HepG2 (cell line): ENCODE measurements around the gene ADH4. TPM values are rescaled to one million over a fixed set of nuclear protein-coding genes. Genes with fewer than 3 reads are reported as not detected.

Experiments
- ATAC-seq: fragments of 200-7000 bp; cut with Tn5 transposase; 3 replicates; pipeline ENCODE4 v1.9.1; 2020; ENCODE audit warnings: mild to moderate bottlenecking, moderate library complexity
- BruUV-seq: library from RNA; stranded (reverse); fragments of 400-500 nt; replicated peaks from 2 replicates; lab custom pipeline; 2021; lab: Mats Ljungman, UMichigan
- CTCF ChIA-PET: fragments of 300-600 bp; formaldehyde crosslinking; extraction: SDS; loops from one replicate; lab custom pipeline; 2021; ENCODE audit warnings: low total read pairs, inconsistent platforms, low intra/inter-chr PET ratio; lab: Yijun Ruan, JAX
- POLR2A ChIA-PET: fragments of 350-600 bp; sonication (Branson Sonifier 250); formaldehyde crosslinking; loops from one replicate; lab custom pipeline; 2020; ENCODE audit warnings: antibody characterized with exemption, inconsistent platforms; lab: Yijun Ruan, JAX
- DNase-seq: peaks from one replicate; pipeline ENCODE4 v3.0.0-alpha.2; 2015; ENCODE audit warnings: low spot score
- FAIRE-seq: peaks from 3 replicates; lab custom pipeline; 2011; peaks lifted over from hg19 to GRCh38; lab: Jason Lieb, UNC
- H2AFZ ChIP-seq: one replicate; pipeline ENCODE4 v1.6.1; 2011; ENCODE audit warnings: low read length, inconsistent platforms
- H3K27ac ChIP-seq: fragments of 300-600 bp; 3 replicates; pipeline ENCODE4 v1.8.0; 2011; ENCODE audit warnings: mixed run types, mild to moderate bottlenecking, mixed read lengths, low read length, inconsistent platforms; ENCODE audit not compliant: insufficient read depth; ENCODE audit errors: extremely low read length
- H3K27me3 ChIP-seq, 2 experiments: fragments of 200-600 bp in 1 of 2; 2 replicates in 1 of 2; 3 replicates in 1 of 2; pipeline versions ENCODE4 v1.6.0 to v1.8.0; 2011; ENCODE audit warnings: low read length in 2 of 2, mild to moderate bottlenecking in 2 of 2, moderate library complexity in 2 of 2, inconsistent platforms in 1 of 2; ENCODE audit not compliant: insufficient read depth in 2 of 2, control insufficient read depth in 1 of 2
- H3K36me3 ChIP-seq, 2 experiments: fragments of 200-600 bp in 1 of 2; replicated peaks in 1 of 2; 2 replicates in 1 of 2; 3 replicates in 1 of 2; pipeline versions ENCODE4 v1.5.1 to v1.8.0; 2011; ENCODE audit warnings: low read length in 2 of 2, inconsistent platforms in 1 of 2; ENCODE audit not compliant: insufficient read depth in 2 of 2, control insufficient read depth in 1 of 2
- H3K4me1 ChIP-seq: 2 replicates; pipeline ENCODE4 v1.5.1; 2012; ENCODE audit warnings: low read length, inconsistent platforms; ENCODE audit not compliant: insufficient read depth
- H3K4me2 ChIP-seq: 2 replicates; pipeline ENCODE4 v1.6.0; 2011; ENCODE audit warnings: low read depth, low read length, inconsistent platforms
- H3K4me3 ChIP-seq, 3 experiments: fragments of 200-600 bp in 1 of 3; sonication (generic), shearing (Covaris generic) in 1 of 3; replicated peaks in 1 of 3; 2 replicates each; pipeline ENCODE4 v1.5.1; 2011 to 2016; ENCODE audit warnings: low read length in 3 of 3, inconsistent platforms in 2 of 3, low read depth in 2 of 3, mild to moderate bottlenecking in 2 of 3, control low read depth in 1 of 3, mixed read lengths in 1 of 3; ENCODE audit not compliant: insufficient read depth in 1 of 3
- H3K79me2 ChIP-seq: one replicate; pipeline ENCODE4 v1.6.1; 2011; ENCODE audit warnings: low read length, inconsistent platforms; ENCODE audit not compliant: insufficient read depth
- H3K9ac ChIP-seq: 2 replicates; pipeline ENCODE4 v1.6.0; 2011; ENCODE audit warnings: mild to moderate bottlenecking, low read depth, low read length, inconsistent platforms; ENCODE audit not compliant: insufficient read depth
- H3K9me3 ChIP-seq: 2 replicates; pipeline ENCODE4 v1.5.1; 2012; ENCODE audit warnings: mild to moderate bottlenecking, low read length
- H4K20me1 ChIP-seq: 2 replicates; pipeline ENCODE4 v1.6.0; 2011; ENCODE audit warnings: inconsistent platforms, mild to moderate bottlenecking, low read length, moderate library complexity; ENCODE audit not compliant: insufficient read depth
- LRRFIP1 ChIP-seq: sonication (generic); formaldehyde crosslinking; conservative IDR thresholded peaks from 2 replicates; pipeline ENCODE4 v1.4.0; 2020; ENCODE audit warnings: missing genetic modification reagents
- TMF1 ChIP-seq: sonication (generic); formaldehyde crosslinking; IDR thresholded peaks from 2 replicates; pipeline ENCODE4 v1.8.1; 2022; ENCODE audit warnings: low read depth, missing genetic modification reagents
- ZFP62 ChIP-seq: sonication (generic); formaldehyde crosslinking; IDR thresholded peaks from 2 replicates; pipeline ENCODE4 v1.4.0; 2020; ENCODE audit warnings: missing genetic modification reagents
- ZKSCAN5 ChIP-seq: sonication (generic); formaldehyde crosslinking; IDR thresholded peaks from 2 replicates; pipeline ENCODE4 v1.5.1; 2020; ENCODE audit warnings: mild to moderate bottlenecking, missing genetic modification reagents
- ZNF17 ChIP-seq: sonication (generic); formaldehyde crosslinking; IDR thresholded peaks from 2 replicates; pipeline ENCODE4 v1.5.0; 2020; ENCODE audit warnings: mild to moderate bottlenecking, missing genetic modification reagents
- ZNF343 ChIP-seq: sonication (generic); formaldehyde crosslinking; IDR thresholded peaks from 2 replicates; pipeline ENCODE4 v1.4.0; 2020; ENCODE audit warnings: mild to moderate bottlenecking, missing genetic modification reagents
- ZNF446 ChIP-seq: sonication (generic); formaldehyde crosslinking; IDR thresholded peaks from 2 replicates; pipeline ENCODE4 v1.5.0; 2020; ENCODE audit warnings: mild to moderate bottlenecking, missing genetic modification reagents
- ZNF563 ChIP-seq: sonication (generic); formaldehyde crosslinking; IDR thresholded peaks from 2 replicates; pipeline ENCODE4 v1.8.0; 2022; ENCODE audit warnings: mild to moderate bottlenecking, moderate library complexity, missing genetic modification reagents
- ZNF768 ChIP-seq: sonication (generic); formaldehyde crosslinking; IDR thresholded peaks from 2 replicates; pipeline ENCODE4 v1.4.0; 2020; ENCODE audit warnings: missing genetic modification reagents
- WGBS: methylation state at CpG from one replicate; pipeline ENCODE4 v1.1.6; 2017; ENCODE audit warnings: low lambda C conversion rate; 5-methylcytosine and 5-hydroxymethylcytosine counted together
- in situ Hi-C: cut with HindIII; loops from 2 replicates; pipeline ENCODE4 v1.10.0; 2017; ENCODE audit warnings: low pct_unique_long_range_greater_than_20kb; ENCODE audit not compliant: extremely low pct_ligation_motif_present
- intact Hi-C: fragments of 100-400 bp; cut with micrococcal nuclease; formaldehyde crosslinking; loops from one replicate; pipeline ENCODE4 v1.10.0; 2022; ENCODE audit not compliant: unreplicated experiment
- polyA plus RNA-seq, 8 experiments: library from polyadenylated mRNA; depleted of rRNA in 3 of 8; stranded (reverse) in 7 of 8; unstranded in 1 of 8; fragments of >200 nt; fragmentation: Illumina TruSeq in 4 of 8; extraction: Trizol in 4 of 8; gene quantifications; 2 replicates each; pipeline versions ENCODE4 v1.2.1 to v1.2.3, GENCODE V29; 2011 to 2016; ENCODE audit warnings: low read depth in 4 of 8, missing spikeins in 1 of 8, mixed read lengths in 1 of 8; ENCODE audit not compliant: insufficient read depth in 1 of 8
- total RNA-seq, 5 experiments: library from RNA; depleted of rRNA; stranded (reverse); fragments of >200 nt; fragmentation: Illumina TruSeq; extraction: Trizol; gene quantifications; 2 replicates each; pipeline ENCODE4 v1.2.3, GENCODE V29; 2016; ENCODE audit warnings: low read depth in 1 of 5

The ADH4 gene
- total and polyA plus RNA-seq, 2 of the 13 experiments (the other 11 are each of a cell fraction or from before 2014, with no cell fraction given) = 24.3 to 31.1 TPM

GRCh38 chr4:99090481-99091215, 53.4 kb downstream of the ADH4 start:
- POLR2A ChIA-PET = interaction anchor here (0.7 kb wide), 1 partner anchor 9 kb away, joined by 3 read pairs; no protein-coding TSS in a partner anchor
- TF ChIP-seq ZKSCAN5 (CRISPR knock-in tag) (no peak), TMF1 (CRISPR knock-in tag) (no peak), ZNF17 (CRISPR knock-in tag) (no peak), ZNF343 (CRISPR knock-in tag) (no peak), ZNF563 (CRISPR knock-in tag) (no peak), ZFP62 (CRISPR knock-in tag) (no peak), ZNF768 (no peak), LRRFIP1 (CRISPR knock-in tag) (no peak), ZNF446 (CRISPR knock-in tag) (no peak)
- 70% methylated on average over 2 of the region's 2 CpGs for WGBS
- intact Hi-C loops (no loop called here), in situ Hi-C loops (no loop called here)
- Histone ChIP-seq H3K36me3 (peaks cover under 1 to 2% of the 10 kb centered on the region in 2 experiments; a peak in 1 of 5 replicates), H3K4me1 (peaks cover 28% of the 10 kb centered on the region), H3K4me3 (peak overlapping the region; percentile 24 to 93 (median 89); a peak in 4 of 6 replicates), H3K79me2 (peaks cover 52% of the 10 kb centered on the region), H4K20me1 (peaks cover 8% of the 10 kb centered on the region; the same call in 1 of the 2 replicates), H3K27ac (peak overlapping the region; percentile 27), H3K4me2 (peak overlapping the region; percentile 60), H3K27me3 (no peaks in the 10 kb centered on the region; a peak in 1 of 5 replicates), H3K9ac (peak overlapping the region; percentile 38; the same call in 1 of the 2 replicates), H2AFZ (no peak overlapping the region), H3K9me3 (no peaks in the 10 kb centered on the region)
- ATAC-seq = no peak
- no peak for FAIRE-seq
- CTCF ChIA-PET = no interaction called here
- DNase-seq = no peak
- no TSS peak for BruUV-seq
